Hepatocyte (in vitro differentiated cells): ENCODE results near the gene RANGAP1.

Source experiments
- EZH2 ChIP-seq: fragments of 200-600 bp; sonication (generic); IDR thresholded peaks from 2 replicates; pipeline ENCODE4 v1.6.1; 2016; ENCODE audit warnings: antibody characterized with exemption, mild to moderate bottlenecking, borderline replicate concordance
- TF ChIP-seq, protein P1 (sequence below): fragments of 200-600 bp; sonication (generic); IDR thresholded peaks from 2 replicates; pipeline ENCODE4 v1.5.1; 2016; ENCODE audit warnings: antibody characterized with exemption, mild to moderate bottlenecking; ENCODE audit not compliant: poor library complexity

- TF ChIP-seq, protein P1, sequence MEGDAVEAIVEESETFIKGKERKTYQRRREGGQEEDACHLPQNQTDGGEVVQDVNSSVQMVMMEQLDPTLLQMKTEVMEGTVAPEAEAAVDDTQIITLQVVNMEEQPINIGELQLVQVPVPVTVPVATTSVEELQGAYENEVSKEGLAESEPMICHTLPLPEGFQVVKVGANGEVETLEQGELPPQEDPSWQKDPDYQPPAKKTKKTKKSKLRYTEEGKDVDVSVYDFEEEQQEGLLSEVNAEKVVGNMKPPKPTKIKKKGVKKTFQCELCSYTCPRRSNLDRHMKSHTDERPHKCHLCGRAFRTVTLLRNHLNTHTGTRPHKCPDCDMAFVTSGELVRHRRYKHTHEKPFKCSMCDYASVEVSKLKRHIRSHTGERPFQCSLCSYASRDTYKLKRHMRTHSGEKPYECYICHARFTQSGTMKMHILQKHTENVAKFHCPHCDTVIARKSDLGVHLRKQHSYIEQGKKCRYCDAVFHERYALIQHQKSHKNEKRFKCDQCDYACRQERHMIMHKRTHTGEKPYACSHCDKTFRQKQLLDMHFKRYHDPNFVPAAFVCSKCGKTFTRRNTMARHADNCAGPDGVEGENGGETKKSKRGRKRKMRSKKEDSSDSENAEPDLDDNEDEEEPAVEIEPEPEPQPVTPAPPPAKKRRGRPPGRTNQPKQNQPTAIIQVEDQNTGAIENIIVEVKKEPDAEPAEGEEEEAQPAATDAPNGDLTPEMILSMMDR = no peak
- TF ChIP-seq EZH2 = no peak
Measured at GRCh38 chr22:41234815-41235695, 50.9 kb downstream of the RANGAP1 start.
